Esophagus muscularis mucosa (tissue), 4 donors: Measurements from ENCODE around the gene RIC8B. TPM values are rescaled to one million over a fixed set of nuclear protein-coding genes. Genes with fewer than 3 reads are reported as not detected.

ENCODE experiments used
- DNase-seq: peaks from one replicate; pipeline ENCODE4 v3.0.0-alpha.2; 2017; ENCODE audit errors: extremely low spot score
- H3K27ac ChIP-seq, 4 donors: fragments of 200-600 bp; sonication (generic); replicated peaks in 1 of 4; 1 replicate in 3 of 4; 2 replicates in 1 of 4; pipeline ENCODE4 v1.5.1; 2016 to 2019; ENCODE audit warnings: mild to moderate bottlenecking in 1 of 4
- H3K27me3 ChIP-seq, 4 donors: fragments of 200-600 bp; sonication (generic); one replicate each; pipeline versions ENCODE4 v1.5.1 to v1.6.0; 2016 to 2019
- H3K36me3 ChIP-seq, 4 donors: fragments of 200-600 bp; sonication (generic); one replicate each; pipeline ENCODE4 v1.5.1; 2016 to 2019
- H3K4me1 ChIP-seq, 4 donors: fragments of 200-600 bp; sonication (generic); one replicate each; pipeline ENCODE4 v1.5.1; 2016 to 2019
- H3K4me3 ChIP-seq, 4 donors: fragments of 200-600 bp; sonication (generic); 1 replicate in 2 of 4; 2 replicates in 2 of 4; pipeline ENCODE4 v1.5.1; 2016 to 2019; ENCODE audit warnings: mild to moderate bottlenecking in 4 of 4, moderate library complexity in 1 of 4
- H3K9me3 ChIP-seq, 4 donors: fragments of 200-600 bp; sonication (generic); 1 replicate in 3 of 4; 2 replicates in 1 of 4; pipeline ENCODE4 v1.5.1; 2016 to 2019
- CTCF ChIP-seq, 3 experiments: fragments of 200-600 bp in 2 of 3; fragments of 450-650 bp in 1 of 3; sonication (generic) in 2 of 3; IDR thresholded peaks; one replicate each; pipeline ENCODE4 v1.5.1; 2017 to 2019; ENCODE audit warnings: antibody characterized with exemption in 3 of 3, mild to moderate bottlenecking in 2 of 3, moderate library complexity in 1 of 3
- EP300 ChIP-seq: sonication (generic); formaldehyde crosslinking; IDR thresholded peaks from one replicate; pipeline ENCODE4 v1.6.1; 2017; ENCODE audit warnings: antibody characterized with exemption
- POLR2A ChIP-seq: fragments of 450-650 bp; IDR thresholded peaks from one replicate; pipeline ENCODE4 v1.6.1; 2017; ENCODE audit warnings: antibody characterized with exemption, moderate library complexity, mild to moderate bottlenecking, low read depth
- POLR2AphosphoS5 ChIP-seq, 2 donors: sonication (generic); formaldehyde crosslinking; IDR thresholded peaks; one replicate each; pipeline ENCODE4 v1.6.1; 2017; ENCODE audit warnings: antibody characterized with exemption in 2 of 2
- WGBS: methylation state at CpG from one replicate; pipeline ENCODE4 v1.1.5; 2018; 5-methylcytosine and 5-hydroxymethylcytosine counted together
- intact Hi-C: fragments of 100-400 bp; cut with DNase I; formaldehyde crosslinking; loops from one replicate; pipeline ENCODE4 v1.15.1; 2023
- total RNA-seq, 4 donors: library from RNA; depleted of rRNA; stranded (reverse); fragments of >200 nt; gene quantifications; one replicate each; pipeline versions ENCODE4 v1.1.0 to v1.2.1, GENCODE V29; 2016

Gene RIC8B
- total RNA-seq, 4 donors from 2014 or later, result 13.8 to 19.1 (median 15.3) TPM

GRCh38 chr12:106801830-106802533 is 27.5 kb downstream of the RIC8B start:
- Histone ChIP-seq H3K27ac (no peak overlapping the region), H3K36me3 (peaks cover 4 to 35% (median 17%) of the 10 kb centered on the region in 4 donors), H3K4me3 (no peak overlapping the region), H3K27me3 (no peaks in the 10 kb centered on the region), H3K9me3 (no peaks in the 10 kb centered on the region), H3K4me1 (peaks cover 0 to 4% (median 0%) of the 10 kb centered on the region in 4 donors)
- TF ChIP-seq POLR2AphosphoS5 (IDR thresholded peaks at IDR 0.05) (no peak), POLR2A (no peak), CTCF (IDR thresholded peaks at IDR 0.05) (no peak), EP300 (no peak)
- DNase-seq, result no peak
- WGBS, result 63% methylated on average over 4 of the region's 4 CpGs
- intact Hi-C loops, result loop anchor here (5.0 kb wide), 1 partner anchor 60 kb away; no protein-coding TSS in a partner anchor

GRCh38 chr12:106804668-106805067 is 30.2 kb downstream of the RIC8B start:
- Histone ChIP-seq H3K9me3 (no peaks in the 10 kb centered on the region), H3K27me3 (no peaks in the 10 kb centered on the region), H3K27ac (no peak overlapping the region), H3K36me3 (peaks cover 4 to 35% (median 17%) of the 10 kb centered on the region in 4 donors), H3K4me1 (peaks cover 0 to 4% (median 0%) of the 10 kb centered on the region in 4 donors), H3K4me3 (no peak overlapping the region)
- TF ChIP-seq CTCF (IDR thresholded peaks at IDR 0.05), result no peak
- TF ChIP-seq EP300, result no peak
- TF ChIP-seq POLR2AphosphoS5 (IDR thresholded peaks at IDR 0.05), result no peak
- no peak for TF ChIP-seq POLR2A
- DNase-seq, result no peak
- WGBS, result 77% methylated on average over 3 of the region's 3 CpGs
- intact Hi-C loops, result loop anchor here (5.0 kb wide), 1 partner anchor 62 kb away; no protein-coding TSS in a partner anchor

- no peak overlapping the region for H3K4me3 ChIP-seq
- no peak for DNase-seq
- WGBS, result 88% methylated on average over 6 of the region's 6 CpGs
- H3K9me3 ChIP-seq, result no peaks in the 10 kb centered on the region
- TF ChIP-seq CTCF (IDR thresholded peaks at IDR 0.05) (no peak), POLR2A (no peak), EP300 (no peak), POLR2AphosphoS5 (IDR thresholded peaks at IDR 0.05) (no peak)
- no peak overlapping the region for H3K27ac ChIP-seq
- H3K27me3 ChIP-seq, result no peaks in the 10 kb centered on the region
- H3K36me3 ChIP-seq, result peaks cover 6 to 26% (median 11%) of the 10 kb centered on the region in 4 donors
- H3K4me1 ChIP-seq, result no peaks in the 10 kb centered on the region
- intact Hi-C loops, result no loop called here
These were observed 40.2 kb downstream of the RIC8B start for GRCh38 chr12:106814714-106815113.

GRCh38 chr12:106815741-106816140 is 41.3 kb downstream of the RIC8B start:
- intact Hi-C loops, result no loop called here
- H3K27me3 ChIP-seq, result no peaks in the 10 kb centered on the region
- no peaks in the 10 kb centered on the region for H3K4me1 ChIP-seq
- WGBS, result 93% methylated on average over 1 of the region's 1 CpG
- TF ChIP-seq EP300, result no peak
- no peak for TF ChIP-seq POLR2AphosphoS5 (IDR thresholded peaks at IDR 0.05)
- no peak for TF ChIP-seq CTCF (IDR thresholded peaks at IDR 0.05)
- TF ChIP-seq POLR2A, result no peak
- peaks cover 6 to 29% (median 11%) of the 10 kb centered on the region in 4 donors for H3K36me3 ChIP-seq
- no peak overlapping the region for H3K4me3 ChIP-seq
- DNase-seq, result no peak
- H3K27ac ChIP-seq, result no peak overlapping the region
- H3K9me3 ChIP-seq, result no peaks in the 10 kb centered on the region
